DMS114 treated with DMSO at 0.1 percent for 48 hours (cell line): ENCODE data around the gene SCP2.

Source experiments
- DNase-seq: peaks from one replicate; lab custom pipeline; 2025; ENCODE audit not compliant: unreplicated experiment; lab: John Stamatoyannopoulos, UW

SCP2 gene

GRCh38 chr1:53093778-53094532 is 166.9 kb downstream of the SCP2 start:
- DNase-seq = no peak

- no peak for DNase-seq
Measured at GRCh38 chr1:53094533-53094919, 167.4 kb downstream of the SCP2 start.
